Spleen (tissue), 11 donors: ENCODE measurements around the gene EPHB6. TPM values are rescaled to one million over a fixed set of nuclear protein-coding genes. Genes with fewer than 3 reads are reported as not detected.

ENCODE experiments used
- DNase-seq: peaks from one replicate; pipeline ENCODE4 v3.0.0-alpha.2; 2020
- H3K27ac ChIP-seq, 8 donors: fragments of 200-600 bp; sonication (generic) in 7 of 8; 1 replicate in 4 of 8; 2 replicates in 4 of 8; pipeline versions ENCODE4 v1.5.0 to v1.8.0; 2016 to 2021; ENCODE audit warnings: inconsistent platforms in 4 of 8, mild to moderate bottlenecking in 4 of 8, moderate library complexity in 1 of 8
- H3K27me3 ChIP-seq, 7 donors: fragments of 200-600 bp; sonication (generic) in 6 of 7; replicated peaks in 1 of 7; 1 replicate in 4 of 7; 2 replicates in 3 of 7; pipeline versions ENCODE4 v1.5.0 to v1.8.0; 2016 to 2021; ENCODE audit warnings: inconsistent platforms in 3 of 7, mild to moderate bottlenecking in 1 of 7
- H3K36me3 ChIP-seq, 6 donors: fragments of 200-600 bp; sonication (generic) in 5 of 6; 1 replicate in 4 of 6; 2 replicates in 2 of 6; pipeline versions ENCODE4 v1.5.0 to v1.8.0; 2016 to 2021; ENCODE audit warnings: inconsistent platforms in 2 of 6
- H3K4me1 ChIP-seq, 6 donors: fragments of 200-600 bp; sonication (generic) in 5 of 6; 1 replicate in 3 of 6; 2 replicates in 3 of 6; pipeline versions ENCODE4 v1.5.0 to v1.8.0; 2016 to 2021; ENCODE audit warnings: inconsistent platforms in 3 of 6
- H3K4me3 ChIP-seq, 8 donors: fragments of 200-600 bp; sonication (generic) in 7 of 8; 1 replicate in 4 of 8; 2 replicates in 4 of 8; pipeline versions ENCODE4 v1.5.0 to v1.8.0; 2016 to 2021; ENCODE audit warnings: inconsistent platforms in 4 of 8, mild to moderate bottlenecking in 4 of 8, moderate library complexity in 2 of 8
- H3K9me3 ChIP-seq, 8 donors: fragments of 200-600 bp; sonication (generic) in 7 of 8; 1 replicate in 4 of 8; 2 replicates in 4 of 8; pipeline versions ENCODE4 v1.5.0 to v1.8.0; 2016 to 2021; ENCODE audit warnings: inconsistent platforms in 4 of 8
- CTCF ChIP-seq, 11 experiments: fragments of 200-600 bp in 7 of 11; fragments of 450-650 bp in 4 of 11; sonication (generic) in 4 of 11; IDR thresholded peaks in 8 of 11; conservative IDR thresholded peaks in 3 of 11; 1 replicate in 7 of 11; 2 replicates in 4 of 11; pipeline versions ENCODE4 v1.4.0 to v1.8.0; 2016 to 2021; ENCODE audit warnings: antibody characterized with exemption in 11 of 11, inconsistent platforms in 4 of 11, mild to moderate bottlenecking in 1 of 11
- POLR2A ChIP-seq, 3 donors: fragments of 450-650 bp; IDR thresholded peaks; one replicate each; pipeline ENCODE4 v1.5.1; 2017; ENCODE audit warnings: antibody characterized with exemption in 3 of 3, mild to moderate bottlenecking in 1 of 3
- POLR2AphosphoS5 ChIP-seq, 3 donors: sonication (generic); formaldehyde crosslinking; IDR thresholded peaks; one replicate each; pipeline ENCODE4 v1.5.1; 2017; ENCODE audit warnings: antibody characterized with exemption in 3 of 3
- WGBS, 5 donors: extraction: QIAGEN DNeasy Blood & Tissue Kit in 3 of 5; methylation state at CpG; one replicate each; pipeline versions ENCODE4 v1.1.5 to v1.1.7; 2013 to 2018; 5-methylcytosine and 5-hydroxymethylcytosine counted together
- intact Hi-C: fragments of 100-400 bp; cut with DNase I; formaldehyde crosslinking; loops from one replicate; pipeline ENCODE4 v1.15.0; 2023; ENCODE audit warnings: low total_unique reads
- polyA plus RNA-seq, 3 donors: library from polyadenylated mRNA; stranded (reverse); fragments of 200-250 nt; gene quantifications; one replicate each; pipeline ENCODE4 v1.2.1, GENCODE V29; 2013
- total RNA-seq, 7 donors: library from RNA; depleted of rRNA in 3 of 7; stranded (reverse); fragments of >200 nt in 3 of 7; fragmentation: NEBNext Ultra II Directional in 4 of 7; extraction: Animal tissue kit (Norgen Biotek cat#: 25700) in 4 of 7; gene quantifications; one replicate each; pipeline versions ENCODE4 v1.1.0 to v1.2.1, GENCODE V29; 2016 to 2021
- donor health status: healthy with polysubstance abuse.
- donor health status: DM: no; HTN: no; CAD: no; lungs with moderate emphysema.
- donor health status: DM: no; HTN: no; CAD: no.
- donor health status: Bipolar disorder and iron deficiency.
- donor health status: healthy.
- donor health status: DM: no; HTN: no; CAD: no.
- donor health status: DM: yes; HTN: yes; CAD: no.

Gene EPHB6
- total and polyA plus RNA-seq, 10 donors = 11.3 to 28.8 (median 13.9) TPM

GRCh38 chr7:142908290-142908689 is 53.4 kb downstream of the EPHB6 start:
- intact Hi-C loops = loop anchor here (10.0 kb wide), 1 partner anchor 77 kb away; no protein-coding TSS in a partner anchor

GRCh38 chr7:142908921-142909890 is 54.3 kb downstream of the EPHB6 start:
- peak overlapping the region in 1 of 8 donors; percentile 46 for H3K27ac ChIP-seq
- no peak for TF ChIP-seq POLR2A (IDR thresholded peaks at IDR 0.05)
- peak in 6 of 11 experiments; percentile 19 to 60 (median 41) for TF ChIP-seq CTCF (IDR thresholded peaks at IDR 0.05 in 8 of 11, conservative IDR thresholded peaks at IDR 0.05 in 3 of 11)
- TF ChIP-seq POLR2AphosphoS5 (IDR thresholded peaks at IDR 0.05) = no peak
- H3K27me3 ChIP-seq = peaks cover 0 to 10% (median 0%) of the 10 kb centered on the region in 7 donors
- no peaks in the 10 kb centered on the region for H3K36me3 ChIP-seq
- H3K4me1 ChIP-seq = peaks cover 0 to 18% (median 0%) of the 10 kb centered on the region in 6 donors
- DNase-seq = no peak
- 57 to 62% (median 60%) methylated on average over 21 of the region's 21 CpGs for WGBS, 5 donors
- peaks cover 0 to 11% (median 10%) of the 10 kb centered on the region in 8 donors for H3K9me3 ChIP-seq
- intact Hi-C loops = loop anchor here (10.0 kb wide), 1 partner anchor 76 kb away; no protein-coding TSS in a partner anchor
- no peak overlapping the region for H3K4me3 ChIP-seq

More at GRCh38 chr7:142908290-142908689, 53.4 kb downstream of the EPHB6 start:
- H3K36me3 ChIP-seq = no peaks in the 10 kb centered on the region
- 84 to 91% (median 89%) methylated on average over 11 of the region's 11 CpGs for WGBS, 5 donors
- no peak overlapping the region for H3K4me3 ChIP-seq
- peaks cover 0 to 18% (median 0%) of the 10 kb centered on the region in 6 donors for H3K4me1 ChIP-seq
- TF ChIP-seq CTCF (IDR thresholded peaks at IDR 0.05 in 8 of 11, conservative IDR thresholded peaks at IDR 0.05 in 3 of 11) = no peak
- no peak for TF ChIP-seq POLR2AphosphoS5 (IDR thresholded peaks at IDR 0.05)
- TF ChIP-seq POLR2A (IDR thresholded peaks at IDR 0.05) = no peak
- no peak overlapping the region for H3K27ac ChIP-seq
- H3K27me3 ChIP-seq = peaks cover 0 to 10% (median 0%) of the 10 kb centered on the region in 7 donors
- H3K9me3 ChIP-seq = peaks cover 0 to 20% (median 15%) of the 10 kb centered on the region in 8 donors
- no peak for DNase-seq

GRCh38 chr7:142910031-142910433 is 55.2 kb downstream of the EPHB6 start:
- intact Hi-C loops = no loop called here
- no peak overlapping the region for H3K27ac ChIP-seq
- DNase-seq = no peak
- peaks cover 0 to 18% (median 0%) of the 10 kb centered on the region in 6 donors for H3K4me1 ChIP-seq
- no peaks in the 10 kb centered on the region for H3K36me3 ChIP-seq
- 63 to 85% (median 77%) methylated on average over 2 of the region's 2 CpGs for WGBS, 5 donors
- H3K9me3 ChIP-seq = peaks cover 0 to 3% (median 2%) of the 10 kb centered on the region in 8 donors
- H3K27me3 ChIP-seq = peaks cover 0 to 10% (median 0%) of the 10 kb centered on the region in 7 donors
- TF ChIP-seq CTCF (IDR thresholded peaks at IDR 0.05 in 8 of 11, conservative IDR thresholded peaks at IDR 0.05 in 3 of 11) (no peak), POLR2A (IDR thresholded peaks at IDR 0.05) (no peak), POLR2AphosphoS5 (IDR thresholded peaks at IDR 0.05) (no peak)
- no peak overlapping the region for H3K4me3 ChIP-seq

- Histone ChIP-seq H3K4me1 (peaks cover 0 to 18% (median 0%) of the 10 kb centered on the region in 6 donors), H3K36me3 (no peaks in the 10 kb centered on the region), H3K27ac (peak overlapping the region in 1 of 8 donors; percentile 36), H3K4me3 (no peak overlapping the region), H3K27me3 (peaks cover 0 to 10% (median 0%) of the 10 kb centered on the region in 7 donors), H3K9me3 (no peaks in the 10 kb centered on the region)
- no peak for DNase-seq
- TF ChIP-seq CTCF (IDR thresholded peaks at IDR 0.05 in 8 of 11, conservative IDR thresholded peaks at IDR 0.05 in 3 of 11) (no peak), POLR2A (IDR thresholded peaks at IDR 0.05) (no peak), POLR2AphosphoS5 (IDR thresholded peaks at IDR 0.05) (no peak)
- WGBS, 5 donors = 73 to 86% (median 78%) methylated on average over 2 of the region's 2 CpGs
- intact Hi-C loops = no loop called here
Measured at GRCh38 chr7:142910481-142910880, 55.6 kb downstream of the EPHB6 start.
